Measurements from ENCODE around the gene SPRY4.

The SPRY4 gene, protein sequence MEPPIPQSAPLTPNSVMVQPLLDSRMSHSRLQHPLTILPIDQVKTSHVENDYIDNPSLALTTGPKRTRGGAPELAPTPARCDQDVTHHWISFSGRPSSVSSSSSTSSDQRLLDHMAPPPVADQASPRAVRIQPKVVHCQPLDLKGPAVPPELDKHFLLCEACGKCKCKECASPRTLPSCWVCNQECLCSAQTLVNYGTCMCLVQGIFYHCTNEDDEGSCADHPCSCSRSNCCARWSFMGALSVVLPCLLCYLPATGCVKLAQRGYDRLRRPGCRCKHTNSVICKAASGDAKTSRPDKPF

DNA sequence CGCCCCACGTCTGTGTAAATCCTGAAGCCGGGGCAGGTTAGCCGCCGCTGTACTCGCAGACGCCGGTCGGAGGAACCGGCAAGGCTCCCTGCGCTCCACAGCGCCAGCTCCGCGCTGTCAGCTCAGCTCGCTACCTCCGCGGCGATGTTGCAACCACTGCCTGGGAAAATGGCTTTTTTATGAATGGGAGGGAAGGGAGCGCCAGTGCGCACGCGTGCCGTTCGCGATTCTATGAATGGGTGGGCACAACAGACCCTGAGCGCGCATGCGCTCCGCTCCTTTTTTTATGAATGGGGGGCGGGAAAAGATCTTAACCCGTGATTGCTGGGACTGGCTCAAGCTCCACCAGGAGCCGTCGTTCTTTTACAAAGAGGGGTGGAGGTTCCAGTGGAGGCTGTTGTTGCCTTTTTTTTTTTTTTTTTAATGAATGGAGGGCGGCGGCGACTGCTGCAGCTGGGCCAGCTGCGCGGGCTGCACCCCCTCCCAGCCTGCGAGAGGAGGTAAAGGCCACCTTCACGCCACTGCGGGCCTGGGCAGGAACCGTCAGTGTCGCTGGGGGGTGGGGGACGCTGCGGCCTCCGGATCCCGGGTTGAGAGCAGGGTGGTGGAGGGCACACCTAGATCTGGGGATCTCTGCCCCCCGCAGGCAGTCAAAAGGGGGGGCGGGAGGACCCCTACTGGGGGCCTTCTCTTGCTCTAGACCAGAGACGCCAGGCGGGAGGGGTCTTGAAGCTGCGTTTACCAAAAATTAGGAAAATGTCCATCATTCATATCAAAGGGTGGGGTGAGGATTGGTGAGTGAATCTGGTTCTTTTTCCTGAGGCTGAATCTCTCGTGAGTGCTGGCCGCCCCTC is at the start of gene SPRY4:
TSS of gene SPRY4 (minus strand) at position 151 of the 854 bp plus-strand sequence. CDS start 9,913 bp downstream, outside the sequence.
- no peak for TF ChIP-seq ZNF8 (CRISPR knock-in tag; IDR thresholded peaks at IDR 0.05)
- TF ChIP-seq ZFP30 (CRISPR knock-in tag; IDR thresholded peaks at IDR 0.05): no peak
- TF ChIP-seq SNAI2 (CRISPR knock-in tag; IDR thresholded peaks at IDR 0.05): no peak
- no peak; the same call in 1 of the 2 replicates for TF ChIP-seq GLIS3 (CRISPR knock-in tag; IDR thresholded peaks at IDR 0.05)
- TF ChIP-seq ZNF70 (CRISPR knock-in tag; IDR thresholded peaks at IDR 0.05): peak; percentile 33; the same call in 1 of the 2 replicates
- TF ChIP-seq BACH2 (CRISPR knock-in tag; IDR thresholded peaks at IDR 0.05; ENCODE audit: borderline replicate concordance): no peak
- TF ChIP-seq, protein P1, sequence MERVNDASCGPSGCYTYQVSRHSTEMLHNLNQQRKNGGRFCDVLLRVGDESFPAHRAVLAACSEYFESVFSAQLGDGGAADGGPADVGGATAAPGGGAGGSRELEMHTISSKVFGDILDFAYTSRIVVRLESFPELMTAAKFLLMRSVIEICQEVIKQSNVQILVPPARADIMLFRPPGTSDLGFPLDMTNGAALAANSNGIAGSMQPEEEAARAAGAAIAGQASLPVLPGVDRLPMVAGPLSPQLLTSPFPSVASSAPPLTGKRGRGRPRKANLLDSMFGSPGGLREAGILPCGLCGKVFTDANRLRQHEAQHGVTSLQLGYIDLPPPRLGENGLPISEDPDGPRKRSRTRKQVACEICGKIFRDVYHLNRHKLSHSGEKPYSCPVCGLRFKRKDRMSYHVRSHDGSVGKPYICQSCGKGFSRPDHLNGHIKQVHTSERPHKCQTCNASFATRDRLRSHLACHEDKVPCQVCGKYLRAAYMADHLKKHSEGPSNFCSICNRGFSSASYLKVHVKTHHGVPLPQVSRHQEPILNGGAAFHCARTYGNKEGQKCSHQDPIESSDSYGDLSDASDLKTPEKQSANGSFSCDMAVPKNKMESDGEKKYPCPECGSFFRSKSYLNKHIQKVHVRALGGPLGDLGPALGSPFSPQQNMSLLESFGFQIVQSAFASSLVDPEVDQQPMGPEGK (CRISPR knock-in tag; IDR thresholded peaks at IDR 0.05; ENCODE audit: borderline replicate concordance): no peak
- TF ChIP-seq ZFP3 (CRISPR knock-in tag; IDR thresholded peaks at IDR 0.05): 0 out of 2 replicates have a peak, but pooled peaks have one; percentile 47
- TF ChIP-seq, protein P2, sequence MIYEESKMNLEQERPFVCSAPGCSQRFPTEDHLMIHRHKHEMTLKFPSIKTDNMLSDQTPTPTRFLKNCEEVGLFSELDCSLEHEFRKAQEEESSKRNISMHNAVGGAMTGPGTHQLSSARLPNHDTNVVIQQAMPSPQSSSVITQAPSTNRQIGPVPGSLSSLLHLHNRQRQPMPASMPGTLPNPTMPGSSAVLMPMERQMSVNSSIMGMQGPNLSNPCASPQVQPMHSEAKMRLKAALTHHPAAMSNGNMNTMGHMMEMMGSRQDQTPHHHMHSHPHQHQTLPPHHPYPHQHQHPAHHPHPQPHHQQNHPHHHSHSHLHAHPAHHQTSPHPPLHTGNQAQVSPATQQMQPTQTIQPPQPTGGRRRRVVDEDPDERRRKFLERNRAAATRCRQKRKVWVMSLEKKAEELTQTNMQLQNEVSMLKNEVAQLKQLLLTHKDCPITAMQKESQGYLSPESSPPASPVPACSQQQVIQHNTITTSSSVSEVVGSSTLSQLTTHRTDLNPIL (CRISPR knock-in tag; IDR thresholded peaks at IDR 0.05; ENCODE audit: low read depth): no peak
- TF ChIP-seq ZNF565 (CRISPR knock-in tag; conservative IDR thresholded peaks at IDR 0.05; ENCODE audit: low read depth): no peak
- TF ChIP-seq, protein P3, sequence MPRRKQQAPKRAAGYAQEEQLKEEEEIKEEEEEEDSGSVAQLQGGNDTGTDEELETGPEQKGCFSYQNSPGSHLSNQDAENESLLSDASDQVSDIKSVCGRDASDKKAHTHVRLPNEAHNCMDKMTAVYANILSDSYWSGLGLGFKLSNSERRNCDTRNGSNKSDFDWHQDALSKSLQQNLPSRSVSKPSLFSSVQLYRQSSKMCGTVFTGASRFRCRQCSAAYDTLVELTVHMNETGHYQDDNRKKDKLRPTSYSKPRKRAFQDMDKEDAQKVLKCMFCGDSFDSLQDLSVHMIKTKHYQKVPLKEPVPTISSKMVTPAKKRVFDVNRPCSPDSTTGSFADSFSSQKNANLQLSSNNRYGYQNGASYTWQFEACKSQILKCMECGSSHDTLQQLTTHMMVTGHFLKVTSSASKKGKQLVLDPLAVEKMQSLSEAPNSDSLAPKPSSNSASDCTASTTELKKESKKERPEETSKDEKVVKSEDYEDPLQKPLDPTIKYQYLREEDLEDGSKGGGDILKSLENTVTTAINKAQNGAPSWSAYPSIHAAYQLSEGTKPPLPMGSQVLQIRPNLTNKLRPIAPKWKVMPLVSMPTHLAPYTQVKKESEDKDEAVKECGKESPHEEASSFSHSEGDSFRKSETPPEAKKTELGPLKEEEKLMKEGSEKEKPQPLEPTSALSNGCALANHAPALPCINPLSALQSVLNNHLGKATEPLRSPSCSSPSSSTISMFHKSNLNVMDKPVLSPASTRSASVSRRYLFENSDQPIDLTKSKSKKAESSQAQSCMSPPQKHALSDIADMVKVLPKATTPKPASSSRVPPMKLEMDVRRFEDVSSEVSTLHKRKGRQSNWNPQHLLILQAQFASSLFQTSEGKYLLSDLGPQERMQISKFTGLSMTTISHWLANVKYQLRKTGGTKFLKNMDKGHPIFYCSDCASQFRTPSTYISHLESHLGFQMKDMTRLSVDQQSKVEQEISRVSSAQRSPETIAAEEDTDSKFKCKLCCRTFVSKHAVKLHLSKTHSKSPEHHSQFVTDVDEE (CRISPR knock-in tag; IDR thresholded peaks at IDR 0.05): no peak
- TF ChIP-seq, protein P4, sequence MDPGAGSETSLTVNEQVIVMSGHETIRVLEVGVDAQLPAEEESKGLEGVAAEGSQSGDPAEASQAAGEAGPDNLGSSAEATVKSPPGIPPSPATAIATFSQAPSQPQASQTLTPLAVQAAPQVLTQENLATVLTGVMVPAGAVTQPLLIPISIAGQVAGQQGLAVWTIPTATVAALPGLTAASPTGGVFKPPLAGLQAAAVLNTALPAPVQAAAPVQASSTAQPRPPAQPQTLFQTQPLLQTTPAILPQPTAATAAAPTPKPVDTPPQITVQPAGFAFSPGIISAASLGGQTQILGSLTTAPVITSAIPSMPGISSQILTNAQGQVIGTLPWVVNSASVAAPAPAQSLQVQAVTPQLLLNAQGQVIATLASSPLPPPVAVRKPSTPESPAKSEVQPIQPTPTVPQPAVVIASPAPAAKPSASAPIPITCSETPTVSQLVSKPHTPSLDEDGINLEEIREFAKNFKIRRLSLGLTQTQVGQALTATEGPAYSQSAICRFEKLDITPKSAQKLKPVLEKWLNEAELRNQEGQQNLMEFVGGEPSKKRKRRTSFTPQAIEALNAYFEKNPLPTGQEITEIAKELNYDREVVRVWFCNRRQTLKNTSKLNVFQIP (CRISPR knock-in tag; IDR thresholded peaks at IDR 0.05; ENCODE audit: borderline replicate concordance, low read depth): no peak
- ATAC-seq: peak; percentile 56

DNA sequence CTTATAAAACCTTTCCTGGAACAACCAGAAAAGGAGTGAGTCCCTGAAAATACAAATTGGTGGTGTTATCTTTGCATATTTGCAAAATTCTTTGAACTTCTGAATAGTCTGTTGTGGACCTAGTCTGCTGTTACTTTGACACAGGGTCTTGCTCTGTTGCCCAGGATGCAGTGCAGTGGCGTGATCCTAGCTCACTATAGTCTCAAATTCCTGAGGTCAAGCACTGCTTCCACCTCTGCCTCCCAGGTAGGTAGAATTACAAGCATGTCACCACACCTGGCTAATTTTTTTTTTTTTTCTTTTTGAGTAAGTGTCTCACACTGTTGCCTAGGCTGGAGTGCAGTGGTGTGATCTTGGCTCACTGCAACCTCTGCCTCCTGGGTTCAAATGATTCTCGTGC is 43.7 kb upstream of the SPRY4 start:
- no peak for ATAC-seq
- TF ChIP-seq GLIS3 (CRISPR knock-in tag; IDR thresholded peaks at IDR 0.05) (no peak), RARB (CRISPR knock-in tag; IDR thresholded peaks at IDR 0.05) (no peak)

DNA sequence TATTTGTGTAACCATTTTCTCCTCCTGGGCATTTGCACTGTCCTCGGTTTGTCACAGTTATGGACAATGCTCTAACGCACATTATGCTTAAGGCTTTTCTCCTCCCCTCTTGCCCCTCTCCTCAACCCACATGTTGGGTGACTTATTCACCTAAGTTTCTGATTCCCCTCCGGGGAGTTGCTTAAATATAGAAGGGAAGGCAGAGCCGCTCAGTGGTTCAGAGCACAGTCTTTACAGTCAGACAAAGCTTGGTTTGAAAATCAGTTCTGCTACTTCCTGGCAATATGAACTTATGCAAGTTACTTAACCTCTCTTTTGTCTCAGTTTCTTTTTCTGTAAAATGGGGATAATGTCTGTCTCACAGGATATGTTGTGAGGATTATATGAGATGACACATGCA is 41.2 kb upstream of the SPRY4 start:
- ATAC-seq: no peak
- TF ChIP-seq, protein P1 (CRISPR knock-in tag; IDR thresholded peaks at IDR 0.05; ENCODE audit: borderline replicate concordance): no peak
- TF ChIP-seq ZNF8 (CRISPR knock-in tag; IDR thresholded peaks at IDR 0.05): no peak

Data from SK-N-SH treated with all-trans-retinoic acid at 6 μM for 48 hours (cell line).